Measurements from ENCODE around the gene ATRNL1.

The ATRNL1 gene, protein sequence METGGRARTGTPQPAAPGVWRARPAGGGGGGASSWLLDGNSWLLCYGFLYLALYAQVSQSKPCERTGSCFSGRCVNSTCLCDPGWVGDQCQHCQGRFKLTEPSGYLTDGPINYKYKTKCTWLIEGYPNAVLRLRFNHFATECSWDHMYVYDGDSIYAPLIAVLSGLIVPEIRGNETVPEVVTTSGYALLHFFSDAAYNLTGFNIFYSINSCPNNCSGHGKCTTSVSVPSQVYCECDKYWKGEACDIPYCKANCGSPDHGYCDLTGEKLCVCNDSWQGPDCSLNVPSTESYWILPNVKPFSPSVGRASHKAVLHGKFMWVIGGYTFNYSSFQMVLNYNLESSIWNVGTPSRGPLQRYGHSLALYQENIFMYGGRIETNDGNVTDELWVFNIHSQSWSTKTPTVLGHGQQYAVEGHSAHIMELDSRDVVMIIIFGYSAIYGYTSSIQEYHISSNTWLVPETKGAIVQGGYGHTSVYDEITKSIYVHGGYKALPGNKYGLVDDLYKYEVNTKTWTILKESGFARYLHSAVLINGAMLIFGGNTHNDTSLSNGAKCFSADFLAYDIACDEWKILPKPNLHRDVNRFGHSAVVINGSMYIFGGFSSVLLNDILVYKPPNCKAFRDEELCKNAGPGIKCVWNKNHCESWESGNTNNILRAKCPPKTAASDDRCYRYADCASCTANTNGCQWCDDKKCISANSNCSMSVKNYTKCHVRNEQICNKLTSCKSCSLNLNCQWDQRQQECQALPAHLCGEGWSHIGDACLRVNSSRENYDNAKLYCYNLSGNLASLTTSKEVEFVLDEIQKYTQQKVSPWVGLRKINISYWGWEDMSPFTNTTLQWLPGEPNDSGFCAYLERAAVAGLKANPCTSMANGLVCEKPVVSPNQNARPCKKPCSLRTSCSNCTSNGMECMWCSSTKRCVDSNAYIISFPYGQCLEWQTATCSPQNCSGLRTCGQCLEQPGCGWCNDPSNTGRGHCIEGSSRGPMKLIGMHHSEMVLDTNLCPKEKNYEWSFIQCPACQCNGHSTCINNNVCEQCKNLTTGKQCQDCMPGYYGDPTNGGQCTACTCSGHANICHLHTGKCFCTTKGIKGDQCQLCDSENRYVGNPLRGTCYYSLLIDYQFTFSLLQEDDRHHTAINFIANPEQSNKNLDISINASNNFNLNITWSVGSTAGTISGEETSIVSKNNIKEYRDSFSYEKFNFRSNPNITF (N-terminal part only)

DNA sequence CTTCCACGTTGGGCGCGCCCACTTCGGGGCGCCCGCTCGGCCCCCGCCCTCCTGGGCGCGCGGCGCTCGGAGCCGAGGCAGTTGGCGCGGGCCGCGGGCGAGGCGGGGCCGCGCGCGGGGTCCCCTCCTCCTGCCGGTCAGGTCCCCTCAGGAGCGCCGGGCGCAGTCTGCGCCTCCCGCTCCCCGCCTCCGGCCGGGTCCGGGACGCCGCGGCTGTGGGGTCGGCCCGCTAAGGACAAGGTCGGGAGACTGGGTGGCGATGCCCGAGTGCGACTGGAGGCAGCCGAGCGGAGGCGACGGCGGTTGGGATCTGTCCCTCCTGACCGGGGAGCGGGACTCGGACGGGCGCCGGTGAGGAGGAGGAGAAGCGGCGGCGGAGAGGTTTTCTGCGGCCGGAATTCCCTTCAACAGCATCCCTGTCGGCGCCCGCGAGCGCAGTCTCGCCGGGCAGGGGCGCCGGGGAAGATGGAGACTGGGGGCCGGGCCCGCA is at the start of gene ATRNL1:
Gene ATRNL1 (plus strand): TSS at position 80 of the 490 bp plus-strand sequence. CDS start 386 bp downstream, at position 466.
- peak in 1 of 2 experiments; percentile 38 for DNase-seq

DNA sequence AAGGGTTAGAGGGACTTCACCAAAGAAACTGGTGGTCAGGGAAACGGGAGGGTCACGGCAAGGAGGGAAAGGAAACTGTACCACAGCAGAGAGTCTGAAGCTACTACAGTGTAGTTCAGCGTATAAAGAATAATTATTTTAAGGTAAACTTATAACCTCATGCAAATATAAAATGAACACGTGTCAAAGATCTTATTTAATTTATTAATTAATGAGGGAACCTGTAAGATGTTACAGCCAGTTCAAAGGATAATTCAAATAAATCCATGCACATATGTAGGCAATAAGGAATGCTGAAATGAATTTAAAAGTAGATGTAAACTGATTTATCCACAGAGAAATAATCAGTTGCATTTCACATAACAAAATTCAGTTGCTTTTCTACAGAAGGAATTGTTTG is 49.4 kb upstream of the ATRNL1 start:
- DNase-seq = no peak

DNA sequence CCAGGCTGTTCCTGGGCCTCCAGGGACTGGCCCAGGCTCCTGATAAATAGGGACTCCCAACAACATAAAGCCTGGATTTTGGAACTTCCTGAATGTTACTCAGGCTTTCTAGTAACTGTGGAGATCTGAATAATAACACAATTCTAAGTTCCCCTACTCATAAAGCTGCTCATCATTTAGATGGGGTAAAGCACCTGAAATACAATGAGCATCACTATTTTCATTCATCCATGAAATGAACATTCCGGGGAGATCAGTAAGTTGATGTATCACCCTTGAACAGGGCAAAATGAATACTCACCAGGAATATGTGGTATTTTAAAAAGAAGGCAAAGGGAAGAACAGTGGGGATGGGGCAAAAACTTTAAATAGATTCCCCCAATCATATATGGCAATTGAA is 48.3 kb upstream of the ATRNL1 start:
- no peak for DNase-seq

DNA sequence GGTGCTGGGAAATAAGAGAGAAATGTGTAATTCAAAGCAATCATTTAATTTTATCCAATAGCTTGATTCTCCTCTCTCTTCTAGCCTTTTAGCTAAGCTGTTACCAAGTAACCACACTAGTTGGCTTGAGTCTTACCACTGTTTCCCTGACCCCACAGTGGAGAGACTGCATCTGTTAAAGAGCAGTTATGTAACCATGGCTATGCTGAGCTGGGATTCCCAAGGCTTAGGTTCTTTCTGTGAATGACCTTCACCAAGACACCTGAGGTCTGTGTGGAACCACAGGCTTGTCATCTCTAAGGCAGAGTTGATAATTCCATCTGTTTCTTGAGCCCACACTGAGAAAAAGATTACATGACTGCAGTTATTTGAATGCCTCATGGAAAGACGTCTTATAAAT is 47.7 kb upstream of the ATRNL1 start:
- no peak for DNase-seq

DNA sequence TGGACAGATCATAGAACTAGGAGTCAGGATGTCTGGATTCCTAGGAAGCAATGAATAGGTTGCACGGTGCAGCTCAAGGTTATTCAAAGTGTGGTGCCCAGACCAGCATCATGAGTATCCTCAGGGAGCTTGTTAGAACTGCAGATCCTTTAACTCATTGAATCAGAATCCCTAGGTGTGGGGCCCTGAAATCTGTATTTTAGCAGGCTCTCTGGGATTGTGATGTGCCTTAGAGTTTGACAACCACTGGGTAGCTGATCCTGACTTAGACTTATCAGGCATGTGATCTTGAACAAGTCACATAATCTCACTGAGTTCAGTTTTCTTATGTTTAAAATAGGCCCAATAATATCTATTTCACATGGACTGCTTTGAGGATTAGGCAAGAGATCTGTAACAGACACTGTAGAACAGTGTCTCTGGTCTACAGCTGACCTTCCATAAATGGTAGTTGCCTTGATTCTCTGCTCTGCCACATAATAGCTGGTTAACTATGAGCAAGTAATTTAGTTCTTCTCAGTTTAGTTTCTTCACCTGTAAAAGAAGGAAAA is 46.4 kb upstream of the ATRNL1 start:
- no peak for DNase-seq

DNA sequence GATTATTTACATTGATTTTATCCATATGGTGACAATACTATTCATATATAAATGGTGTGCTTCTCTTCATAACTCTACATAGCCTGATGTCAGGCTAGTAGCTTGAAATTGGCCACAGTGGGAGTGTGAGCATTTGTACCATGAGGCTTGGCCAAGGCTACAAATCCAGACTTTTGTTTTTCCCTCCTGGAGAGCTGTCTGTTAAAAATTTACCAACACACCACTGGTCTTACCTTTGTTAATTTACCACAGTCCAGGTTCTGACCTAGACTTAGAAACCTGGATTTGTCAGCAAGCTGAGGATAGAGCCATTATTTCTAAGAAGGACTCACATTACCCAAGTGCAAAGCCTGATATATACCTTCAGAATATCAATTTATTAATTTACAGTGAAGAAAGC is 45.5 kb upstream of the ATRNL1 start:
- DNase-seq = no peak

DNA sequence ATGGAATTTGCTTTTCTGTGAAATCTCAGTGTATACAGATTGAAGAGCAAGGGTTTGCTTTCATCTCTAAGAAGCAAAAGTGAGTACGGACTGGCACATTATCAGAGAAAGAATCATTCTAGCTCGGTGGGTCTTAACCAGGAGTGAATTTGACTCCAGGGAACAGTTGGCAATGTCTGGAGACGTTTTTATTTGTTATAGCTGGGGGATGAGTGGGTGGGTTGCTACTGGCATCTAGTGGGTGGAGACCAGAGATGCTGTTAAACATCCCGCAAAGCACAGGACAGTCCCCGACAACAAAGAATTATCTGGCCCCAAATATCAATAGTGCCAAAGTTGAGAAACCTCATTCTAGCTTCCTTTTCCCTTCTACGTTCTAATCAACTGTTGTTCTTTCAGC is 43.8 kb upstream of the ATRNL1 start:
- no peak for DNase-seq

DNA sequence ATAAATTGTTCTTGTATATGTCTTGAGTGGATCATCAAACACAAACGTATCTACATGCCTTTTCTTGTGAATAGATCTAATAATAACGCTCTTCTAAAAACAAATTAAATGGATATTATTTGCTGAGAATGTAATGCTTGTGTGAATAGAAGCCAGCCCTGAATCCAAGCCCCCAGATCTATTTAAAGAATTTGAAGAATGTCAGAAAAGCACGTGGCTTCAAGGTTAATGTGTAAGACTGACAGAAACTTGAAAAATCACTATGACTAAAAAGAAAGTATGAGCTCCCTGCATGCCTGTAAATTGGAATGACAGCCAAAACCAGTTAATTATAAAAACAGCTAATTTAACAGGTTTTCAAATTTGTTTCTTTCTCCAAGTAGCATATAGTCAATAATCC is 43.2 kb upstream of the ATRNL1 start:
- no peak for DNase-seq

DNA sequence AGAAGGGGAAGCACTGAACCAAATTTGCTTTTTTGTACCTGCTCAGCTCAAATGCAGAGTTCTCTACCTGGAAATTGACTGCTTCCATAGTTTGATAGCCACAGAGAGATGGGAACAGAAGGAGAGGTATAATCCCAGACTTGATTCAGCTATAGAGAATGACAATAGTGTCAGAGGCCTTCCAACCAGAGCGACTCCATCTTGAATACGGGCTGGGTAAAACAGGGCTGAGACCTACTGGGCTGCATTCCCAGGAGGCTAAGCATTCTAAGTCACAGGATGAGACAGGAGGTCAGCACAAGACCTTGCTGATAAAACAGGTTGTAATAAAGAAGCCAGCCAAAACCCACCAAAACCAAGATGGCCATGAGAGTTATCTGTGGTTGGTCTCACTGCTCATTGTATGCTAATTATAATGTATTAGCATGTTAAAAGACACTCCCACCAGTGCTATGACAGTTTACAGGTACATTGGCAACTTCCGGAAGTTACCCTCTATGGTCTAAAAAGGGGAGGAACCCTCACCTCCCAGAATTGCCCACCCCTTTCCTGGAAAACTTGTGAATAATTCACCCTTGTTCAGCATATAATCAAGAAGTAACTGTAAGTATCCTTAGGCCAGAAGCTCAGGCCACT is 42.7 kb upstream of the ATRNL1 start:
- DNase-seq = no peak

DNA sequence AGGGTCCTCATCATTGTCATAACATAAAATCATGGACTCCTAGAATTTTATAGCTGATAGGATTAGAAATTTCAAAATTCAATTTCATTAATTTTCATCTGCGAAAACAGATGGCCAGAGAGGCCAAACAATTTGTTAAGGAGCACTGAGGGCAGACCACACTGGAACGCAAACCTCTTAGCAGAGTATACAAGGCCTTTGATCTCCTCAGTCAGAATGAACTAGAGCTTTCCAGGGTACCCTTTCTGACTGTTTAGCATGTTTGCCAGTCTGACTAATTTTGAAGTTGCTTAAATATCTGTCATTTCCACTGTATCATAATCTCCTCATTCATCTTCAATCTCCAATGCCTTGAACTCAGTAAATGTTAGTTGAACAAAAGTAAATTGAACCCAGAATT is 41.9 kb upstream of the ATRNL1 start:
- peak; percentile 0 to 3 for DNase-seq

DNA sequence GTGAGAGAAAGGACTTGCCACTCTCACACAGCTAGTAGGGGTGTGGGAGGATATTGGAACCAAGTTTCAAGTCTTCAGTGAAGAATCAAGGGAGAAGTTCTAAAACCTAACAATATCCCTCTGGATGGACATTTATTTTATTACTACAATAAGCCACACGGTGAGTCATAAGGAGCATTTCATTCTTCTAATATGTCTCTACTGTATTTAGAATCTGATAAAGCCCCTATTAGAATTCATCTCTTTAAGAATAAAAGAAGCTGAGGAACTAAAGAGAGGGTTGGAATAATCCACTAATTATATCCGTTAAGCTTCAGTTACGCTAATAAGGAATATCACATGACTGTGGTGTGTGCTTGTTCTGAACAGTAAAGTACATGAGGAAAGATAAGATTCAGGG is 40.9 kb upstream of the ATRNL1 start:
- no peak for DNase-seq

DNA sequence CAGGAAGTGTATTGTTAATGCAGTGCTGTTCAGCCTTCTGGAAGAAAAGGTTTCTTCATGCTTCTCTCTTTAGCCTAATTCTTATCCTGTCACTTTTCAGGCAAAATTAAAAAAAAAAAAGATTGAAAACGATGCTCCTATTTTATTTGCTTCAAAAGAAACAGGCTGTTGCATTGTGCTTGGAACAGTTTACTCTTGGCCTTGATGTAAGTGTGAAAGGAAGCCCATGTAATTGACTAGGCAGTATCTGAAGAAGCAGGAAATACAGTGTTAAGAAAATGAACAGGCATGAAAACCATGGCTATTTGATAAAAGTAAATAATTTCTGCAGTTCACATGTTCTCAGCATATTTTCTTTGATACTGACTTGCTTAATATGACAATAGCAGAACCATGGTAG is 40.4 kb upstream of the ATRNL1 start:
- DNase-seq = no peak

DNA sequence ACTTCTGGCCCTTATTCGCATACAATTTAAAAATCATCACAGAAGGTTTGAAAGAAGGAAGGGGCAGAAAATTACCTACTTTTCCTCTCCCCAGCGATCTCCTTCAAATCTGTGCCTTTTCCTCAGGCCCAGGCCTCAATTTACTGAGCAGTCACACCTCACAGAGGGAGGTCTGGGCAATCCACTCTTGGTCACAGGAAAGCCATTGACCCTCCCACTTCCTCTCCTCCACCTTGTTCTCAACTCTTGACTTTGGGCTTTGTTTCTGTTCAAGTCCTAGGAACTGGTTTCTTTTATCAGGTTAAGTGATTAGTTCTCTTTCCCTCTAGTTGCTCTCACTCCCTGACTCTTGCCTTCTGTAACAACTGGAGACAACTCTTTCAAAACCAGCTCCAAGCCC is 37.0 kb upstream of the ATRNL1 start:
- DNase-seq = no peak

DNA sequence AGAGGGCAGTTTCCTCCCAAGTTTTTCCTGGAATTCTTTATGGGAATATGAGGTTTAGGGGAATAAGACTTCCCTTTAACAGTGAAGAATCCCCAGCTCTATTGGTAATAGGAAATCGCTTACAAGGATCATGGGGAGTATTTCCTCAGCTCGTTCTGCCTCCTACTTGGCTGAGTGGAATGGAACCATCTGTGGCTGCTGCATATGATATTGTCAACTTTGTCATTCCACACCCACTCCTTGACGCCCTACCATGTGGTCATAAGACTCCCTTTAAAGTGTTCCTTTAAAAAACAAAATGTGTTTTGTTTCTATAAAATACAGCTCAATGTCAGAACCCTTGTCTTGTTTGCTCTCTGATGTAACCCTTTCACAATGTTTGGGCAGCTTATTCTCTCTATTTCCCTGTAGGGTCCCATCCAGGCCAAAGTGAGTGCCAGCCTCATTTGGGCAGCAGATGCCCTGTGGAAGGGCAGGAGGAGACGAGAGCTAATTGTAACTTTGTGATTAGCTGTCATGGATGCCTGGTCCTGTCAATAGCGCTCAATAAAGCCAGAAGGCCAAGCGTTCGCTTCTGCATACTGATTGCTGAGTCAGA is 33.8 kb upstream of the ATRNL1 start:
- no peak for DNase-seq

DNA sequence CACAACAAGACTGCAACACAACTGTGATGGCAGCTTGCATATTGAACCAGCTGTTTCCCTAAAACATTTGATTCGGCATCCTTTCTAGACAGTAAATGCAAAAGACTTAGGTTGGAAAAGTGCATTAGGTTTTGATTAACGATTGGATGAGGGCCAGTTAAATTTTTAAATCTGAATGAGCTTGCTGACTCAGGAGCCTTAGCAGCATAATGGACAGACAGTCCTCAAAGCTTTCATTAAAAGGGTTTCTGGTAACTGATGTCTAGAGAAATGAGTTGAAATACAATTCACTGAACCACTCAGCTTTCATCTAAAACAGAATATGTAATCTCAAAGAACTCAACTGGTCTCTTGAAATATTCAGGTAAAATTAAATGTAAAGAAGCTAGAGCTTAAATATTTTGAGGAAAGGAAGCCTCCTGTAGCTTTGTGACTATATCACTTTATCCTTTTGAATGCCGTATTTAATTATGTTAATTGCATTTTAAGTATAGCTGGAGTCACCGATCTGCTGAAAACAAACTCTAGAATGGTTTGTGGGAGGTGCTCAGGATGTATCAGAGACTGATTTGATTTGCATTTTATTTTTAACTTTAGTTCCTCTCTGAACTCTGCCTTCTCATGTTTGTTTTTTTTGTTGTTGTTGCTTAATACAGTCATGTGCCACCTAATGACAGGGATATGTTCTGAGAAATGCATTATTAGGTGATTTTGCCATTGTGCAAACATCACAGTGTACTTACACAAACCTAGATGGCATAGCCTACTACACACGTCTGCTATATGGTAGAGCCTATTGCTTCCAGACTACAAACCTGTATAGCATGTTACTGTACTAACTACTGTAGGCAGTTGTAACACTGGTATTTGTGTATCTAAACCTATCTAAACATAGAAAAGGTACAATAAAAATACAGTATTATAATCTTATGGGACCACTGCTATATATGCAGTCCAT is 29.2 kb upstream of the ATRNL1 start:
- no peak for DNase-seq

DNA sequence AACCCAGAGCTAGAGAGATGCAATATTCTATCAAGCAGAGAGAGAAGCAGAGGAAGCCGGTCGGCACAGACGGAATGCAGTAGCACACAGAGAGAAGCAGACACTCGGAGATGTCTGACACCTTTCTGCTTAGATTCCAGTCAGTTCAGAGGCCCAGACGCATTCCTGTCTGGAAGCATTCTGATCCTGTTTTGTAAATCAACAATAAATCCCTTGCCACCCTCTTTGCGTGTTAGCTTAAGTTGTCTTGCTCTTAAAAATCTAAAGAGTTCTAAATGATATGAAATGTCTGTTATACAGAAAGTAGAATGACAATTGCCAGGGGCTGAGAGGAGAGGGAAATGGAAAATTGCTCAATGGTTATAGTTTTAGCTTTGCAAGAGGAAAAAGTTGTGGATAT is 27.4 kb upstream of the ATRNL1 start:
- no peak for DNase-seq

DNA sequence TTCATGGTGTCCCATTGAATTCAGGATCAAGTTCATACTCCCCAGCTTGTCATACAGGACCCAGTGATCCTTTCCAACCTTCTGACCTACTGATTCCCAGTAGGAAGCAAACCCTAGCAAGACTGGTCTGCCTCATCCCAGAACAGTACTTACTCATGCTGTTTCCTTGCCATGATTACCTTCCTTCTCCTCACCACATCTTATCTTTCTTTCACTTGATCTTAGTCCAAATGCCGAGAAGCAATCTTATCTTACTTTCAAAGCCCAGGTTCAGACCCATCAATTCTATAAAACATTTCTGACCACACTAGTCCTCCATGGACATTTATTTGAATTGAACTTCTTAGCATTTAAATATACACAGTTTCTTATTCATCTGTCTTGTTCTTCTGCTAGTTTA is 26.6 kb upstream of the ATRNL1 start:
- DNase-seq = no peak

DNA sequence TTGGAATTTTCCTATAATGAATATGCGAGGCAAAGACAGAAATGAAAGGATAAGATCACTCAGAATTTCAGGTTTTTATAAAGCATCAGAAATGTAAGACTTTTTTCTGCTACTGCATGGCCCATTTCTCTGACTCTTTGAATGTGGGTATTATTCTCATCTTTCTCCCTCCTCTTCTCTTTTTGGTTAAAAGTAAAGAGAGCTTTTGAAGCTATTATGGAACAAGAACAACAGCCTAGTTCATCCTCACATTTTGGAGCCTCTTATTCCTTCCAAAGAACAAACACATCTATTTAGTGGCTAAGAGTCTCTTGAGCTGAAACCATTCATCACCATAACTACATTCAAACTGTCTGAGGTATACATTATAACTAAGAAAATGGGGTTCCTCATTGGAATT is 19.4 kb upstream of the ATRNL1 start:
- no peak for DNase-seq

DNA sequence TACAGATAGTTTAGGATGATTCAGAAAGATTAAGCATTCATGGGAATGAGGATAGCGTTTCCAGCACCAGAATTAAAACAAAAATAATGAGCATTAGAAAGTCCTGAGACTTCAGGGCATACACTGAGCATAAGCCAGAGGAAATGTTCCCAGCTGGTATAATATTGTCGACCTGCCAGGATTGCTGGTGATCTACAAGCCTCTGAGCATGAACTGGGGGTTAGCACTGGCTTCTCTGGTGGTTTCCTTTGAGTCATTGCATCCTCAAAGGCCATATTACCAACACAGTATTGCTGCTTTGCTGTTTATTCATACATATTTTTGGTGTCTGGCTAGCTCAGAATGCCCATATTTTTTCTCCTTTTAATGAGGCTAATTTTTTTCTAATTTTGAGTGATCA is 10.7 kb upstream of the ATRNL1 start:
- DNase-seq = no peak

DNA sequence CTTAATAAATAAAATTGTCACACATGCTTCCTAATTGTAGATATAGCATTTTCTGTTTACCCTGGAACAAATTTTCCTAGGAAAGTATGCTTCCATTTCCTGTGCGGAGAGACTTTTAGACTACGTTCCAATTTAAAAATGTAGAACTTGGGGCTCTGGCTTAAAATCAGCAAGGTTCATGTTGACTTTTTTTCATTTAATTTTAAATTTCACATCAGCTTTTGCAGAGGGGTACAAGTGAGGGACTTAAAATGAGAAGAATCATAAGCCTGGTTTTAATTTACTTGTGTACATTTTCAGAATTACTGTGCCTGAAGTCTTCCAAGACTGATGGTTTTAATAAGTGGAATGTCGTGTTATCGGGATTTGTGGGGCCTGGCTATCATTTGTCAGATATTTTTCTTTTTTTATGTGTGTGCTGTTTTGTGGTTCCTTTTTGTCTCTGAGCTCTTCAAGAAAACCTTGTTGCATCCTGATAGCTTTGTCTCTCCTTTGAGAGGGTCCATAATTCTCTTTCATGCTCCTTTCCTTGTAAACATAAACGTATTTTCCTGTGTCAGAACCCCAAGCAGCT is 8.8 kb upstream of the ATRNL1 start:
- no peak for DNase-seq

Measured in NCI-H524 (cell line).